Gastroesophageal sphincter (tissue), 4 donors: ENCODE measurements around the gene PEAK1. TPM values are rescaled to one million over a fixed set of nuclear protein-coding genes. Genes with fewer than 3 reads are reported as not detected.

Experiments used
- ATAC-seq: fragments of 150-250 bp; one replicate; pipeline ENCODE4 v1.9.1; 2016; ENCODE audit warnings: mild to moderate bottlenecking, moderate library complexity
- H3K27ac ChIP-seq, 4 donors: fragments of 200-600 bp; sonication (generic) in 3 of 4; 1 replicate in 3 of 4; 2 replicates in 1 of 4; pipeline ENCODE4 v1.5.1; 2016 to 2019
- H3K27me3 ChIP-seq: fragments of 200-600 bp; sonication (generic); one replicate; pipeline ENCODE4 v1.5.1; 2019
- H3K36me3 ChIP-seq, 2 donors: fragments of 200-600 bp; sonication (generic); one replicate each; pipeline ENCODE4 v1.5.1; 2019; ENCODE audit warnings: control low read depth in 1 of 2
- H3K4me1 ChIP-seq, 3 donors: fragments of 200-600 bp; sonication (generic); 1 replicate in 2 of 3; 2 replicates in 1 of 3; pipeline ENCODE4 v1.5.1; 2016 to 2019; ENCODE audit warnings: control low read depth in 2 of 3
- H3K4me3 ChIP-seq, 2 donors: fragments of 200-600 bp; sonication (generic); one replicate each; pipeline ENCODE4 v1.5.1; 2019; ENCODE audit warnings: mild to moderate bottlenecking in 1 of 2, moderate library complexity in 1 of 2
- H3K9me3 ChIP-seq, 3 donors: fragments of 200-600 bp; sonication (generic); one replicate each; pipeline ENCODE4 v1.5.1; 2017 to 2019; ENCODE audit warnings: control low read depth in 2 of 3
- CTCF ChIP-seq, 4 experiments: fragments of 200-600 bp in 2 of 4; fragments of 450-650 bp in 2 of 4; sonication (generic) in 1 of 4; IDR thresholded peaks; one replicate each; pipeline ENCODE4 v1.5.1; 2017 to 2019; ENCODE audit warnings: antibody characterized with exemption in 4 of 4, mild to moderate bottlenecking in 2 of 4, moderate library complexity in 2 of 4
- EP300 ChIP-seq: sonication (generic); formaldehyde crosslinking; IDR thresholded peaks from one replicate; pipeline ENCODE4 v1.6.1; 2017; ENCODE audit warnings: antibody characterized with exemption, mild to moderate bottlenecking
- POLR2A ChIP-seq, 2 donors: fragments of 450-650 bp; IDR thresholded peaks; one replicate each; pipeline ENCODE4 v1.6.1; 2017; ENCODE audit warnings: antibody characterized with exemption in 2 of 2, mild to moderate bottlenecking in 2 of 2, moderate library complexity in 1 of 2
- POLR2AphosphoS5 ChIP-seq: sonication (generic); formaldehyde crosslinking; IDR thresholded peaks from one replicate; pipeline ENCODE4 v1.6.1; 2017; ENCODE audit warnings: antibody characterized with exemption
- WGBS, 2 donors: methylation state at CpG; one replicate each; pipeline ENCODE4 v1.1.5; 2018; ENCODE audit warnings: low coverage in 1 of 2; 5-methylcytosine and 5-hydroxymethylcytosine counted together
- total RNA-seq, 4 donors: library from RNA; depleted of rRNA; stranded (reverse); fragments of >200 nt; gene quantifications; one replicate each; pipeline ENCODE4 v1.1.0, GENCODE V29; 2016

Gene PEAK1
- total RNA-seq, 4 donors from 2014 or later, result 59.5 to 170 (median 91.6) TPM

GRCh38 chr15:77437264-77437663 is 17.4 kb upstream of the PEAK1 start:
- Histone ChIP-seq H3K9me3 (no peaks in the 10 kb centered on the region), H3K27ac (no peak overlapping the region), H3K4me1 (peaks cover 3 to 28% (median 7%) of the 10 kb centered on the region in 3 donors), H3K36me3 (no peaks in the 10 kb centered on the region), H3K4me3 (no peak overlapping the region), H3K27me3 (no peaks in the 10 kb centered on the region)
- ATAC-seq, result no peak
- WGBS, 2 donors, result 92 to 93% methylated on average over 2 to 4 of the region's 4 CpGs
- TF ChIP-seq POLR2A (IDR thresholded peaks at IDR 0.05) (no peak), POLR2AphosphoS5 (no peak), CTCF (IDR thresholded peaks at IDR 0.05) (no peak), EP300 (no peak)

- Histone ChIP-seq H3K27me3 (no peaks in the 10 kb centered on the region), H3K9me3 (no peaks in the 10 kb centered on the region), H3K4me3 (no peak overlapping the region), H3K4me1 (peaks cover 3 to 24% (median 7%) of the 10 kb centered on the region in 3 donors), H3K36me3 (no peaks in the 10 kb centered on the region), H3K27ac (no peak overlapping the region)
- TF ChIP-seq POLR2A (IDR thresholded peaks at IDR 0.05), result no peak
- no peak for TF ChIP-seq EP300
- no peak for TF ChIP-seq CTCF (IDR thresholded peaks at IDR 0.05)
- no peak for TF ChIP-seq POLR2AphosphoS5
- no peak for ATAC-seq
- WGBS, 2 donors, result 71 to 100% methylated on average over 1 to 2 of the region's 2 CpGs
Observed at GRCh38 chr15:77436822-77437221, 16.9 kb upstream of the PEAK1 start.

DNA sequence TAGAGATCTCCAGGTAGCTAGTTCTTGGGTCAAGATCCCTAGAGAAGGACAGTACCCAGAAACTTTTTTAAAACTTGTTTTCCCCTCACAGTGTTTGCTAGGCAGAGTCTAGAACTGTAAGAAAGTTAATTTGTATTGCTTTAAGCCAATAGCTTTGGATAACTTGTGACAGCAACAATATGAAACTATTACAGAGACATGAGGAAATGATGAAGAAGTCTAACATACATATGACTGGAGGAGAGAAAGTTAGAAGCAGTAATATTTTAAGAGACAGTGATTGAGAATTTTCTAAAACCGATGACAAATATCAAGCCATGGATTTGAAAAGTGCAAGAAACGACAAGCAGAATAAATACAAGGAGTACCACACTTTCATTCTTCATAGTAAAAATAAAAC is 10.7 kb upstream of the PEAK1 start:
- Histone ChIP-seq H3K27ac (no peak overlapping the region), H3K36me3 (no peaks in the 10 kb centered on the region), H3K4me3 (no peak overlapping the region), H3K9me3 (no peaks in the 10 kb centered on the region), H3K4me1 (peaks cover 0 to 11% (median 0%) of the 10 kb centered on the region in 3 donors), H3K27me3 (no peaks in the 10 kb centered on the region)
- WGBS, 2 donors, result 78 to 100% methylated on average over 1 to 2 of the region's 2 CpGs
- ATAC-seq, result no peak
- TF ChIP-seq CTCF (IDR thresholded peaks at IDR 0.05) (no peak), POLR2AphosphoS5 (no peak), POLR2A (IDR thresholded peaks at IDR 0.05) (no peak), EP300 (no peak)

DNA sequence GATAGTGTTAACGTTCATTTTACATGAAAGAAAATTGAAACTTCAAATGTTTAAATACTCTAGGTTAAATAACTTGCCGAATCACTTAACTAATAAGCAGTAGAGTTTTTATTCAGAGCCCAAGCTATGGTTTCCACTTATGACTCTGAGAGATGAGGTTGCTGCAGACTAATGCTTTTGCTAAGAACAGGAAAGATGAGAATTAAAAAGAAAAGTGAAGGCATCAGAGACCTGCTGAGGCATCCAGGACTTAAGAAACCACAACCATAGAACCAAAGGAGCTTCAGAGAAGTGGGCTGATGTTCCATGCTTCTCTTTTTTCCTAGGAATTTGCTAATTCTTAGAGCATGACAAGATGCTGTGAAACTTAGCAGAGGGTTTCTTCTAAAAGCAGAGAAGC is 10.3 kb upstream of the PEAK1 start:
- Histone ChIP-seq H3K27me3 (no peaks in the 10 kb centered on the region), H3K4me1 (peaks cover 0 to 10% (median 0%) of the 10 kb centered on the region in 3 donors), H3K36me3 (no peaks in the 10 kb centered on the region), H3K4me3 (no peak overlapping the region), H3K27ac (no peak overlapping the region), H3K9me3 (no peaks in the 10 kb centered on the region)
- TF ChIP-seq POLR2A (IDR thresholded peaks at IDR 0.05), result no peak
- TF ChIP-seq POLR2AphosphoS5, result no peak
- TF ChIP-seq CTCF (IDR thresholded peaks at IDR 0.05), result no peak
- TF ChIP-seq EP300, result no peak
- WGBS, 2 donors, result 71 to 78% methylated on average over 2 of the region's 2 CpGs
- ATAC-seq, result no peak

GRCh38 chr15:77426871-77427270 is 7.0 kb upstream of the PEAK1 start:
- H3K27me3 ChIP-seq, result no peaks in the 10 kb centered on the region
- H3K36me3 ChIP-seq, result no peaks in the 10 kb centered on the region
- H3K27ac ChIP-seq, result no peak overlapping the region
- H3K4me1 ChIP-seq, result peaks cover 3 to 33% (median 13%) of the 10 kb centered on the region in 3 donors
- no peak for ATAC-seq
- 93 to 100% methylated on average over 1 of the region's 1 CpG for WGBS, 2 donors
- no peak overlapping the region for H3K4me3 ChIP-seq
- no peaks in the 10 kb centered on the region for H3K9me3 ChIP-seq
- TF ChIP-seq POLR2A (IDR thresholded peaks at IDR 0.05) (no peak), CTCF (IDR thresholded peaks at IDR 0.05) (no peak), EP300 (no peak), POLR2AphosphoS5 (no peak)
